Colonic mucosa (tissue), 4 donors: ENCODE data around the gene COPE. TPM values are rescaled to one million over a fixed set of nuclear protein-coding genes. Genes with fewer than 3 reads are reported as not detected.
A peak's percentile ranks its signal among the peaks of the same experiment; 100 is the strongest.
"Not testable (repeated sequence)": the region's sequence is repeated elsewhere in the genome, so short reads cannot be mapped to it uniquely, and the experiment has no call there.

ENCODE experiments used
- DNase-seq: peaks from one replicate; pipeline ENCODE4 v3.0.0-alpha.2; 2020
- H3K27ac ChIP-seq: fragments of 200-600 bp; one replicate; pipeline ENCODE4 v1.8.0; 2021
- H3K27me3 ChIP-seq: fragments of 200-600 bp; one replicate; pipeline ENCODE4 v1.8.0; 2021
- H3K36me3 ChIP-seq: fragments of 200-600 bp; one replicate; pipeline ENCODE4 v1.8.0; 2021
- H3K4me1 ChIP-seq: fragments of 200-600 bp; one replicate; pipeline ENCODE4 v1.8.0; 2021; ENCODE audit warnings: mild to moderate bottlenecking
- H3K4me3 ChIP-seq: fragments of 200-600 bp; one replicate; pipeline ENCODE4 v1.8.0; 2021
- H3K9ac ChIP-seq, 2 donors: one replicate each; pipeline ENCODE4 v1.7.0; 2013; ENCODE audit warnings: control low read depth in 2 of 2, low read depth in 2 of 2, low read length in 2 of 2
- H3K9me3 ChIP-seq: fragments of 200-600 bp; one replicate; pipeline ENCODE4 v1.8.0; 2021
- intact Hi-C: fragments of 100-400 bp; cut with DNase I; formaldehyde crosslinking; loops from one replicate; pipeline ENCODE4 v1.14.1; 2022
- total RNA-seq, 2 donors: library from RNA; stranded (reverse); fragmentation: NEBNext Ultra II Directional in 1 of 2; extraction: Animal tissue kit (Norgen Biotek cat#: 25700) in 1 of 2; gene quantifications; one replicate each; pipeline ENCODE4 v1.2.1, GENCODE V29; 2021
- TF ChIP-seq, protein P1 (sequence below): fragments of 200-600 bp; IDR thresholded peaks from one replicate; pipeline ENCODE4 v1.8.0; 2022; ENCODE audit warnings: antibody characterized with exemption, mild to moderate bottlenecking
- donor health status: healthy.
- donor health status: DM: no; HTN: no; CAD: no.
- donor health status: DM: no; HTN: no; CAD: no.

Gene COPE
- total RNA-seq, 2 donors from 2014 or later = 218 to 295 TPM

DNA sequence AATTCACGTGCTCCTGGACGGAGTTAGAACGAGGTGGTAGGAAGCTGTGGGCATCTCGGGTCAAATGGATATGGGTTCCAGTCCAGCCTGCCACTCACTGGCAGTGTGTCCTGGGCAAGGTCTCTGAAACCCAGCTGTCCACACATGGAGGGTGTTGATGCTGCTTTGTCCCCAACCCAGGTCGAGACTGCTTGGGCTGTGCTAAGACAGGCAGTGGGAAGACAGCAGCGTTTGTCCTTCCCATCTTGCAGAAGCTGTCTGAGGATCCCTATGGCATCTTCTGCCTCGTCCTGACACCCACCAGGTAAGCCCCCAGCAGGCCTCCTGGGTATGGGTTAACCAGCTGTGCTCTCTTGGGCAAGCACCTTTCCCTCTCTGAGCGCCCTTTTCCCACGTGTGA is 1.2 kb upstream of the COPE start:
- Histone ChIP-seq H3K27me3 (no peaks in the 10 kb centered on the region), H3K4me1 (peaks cover 14% of the 10 kb centered on the region), H3K36me3 (no peaks in the 10 kb centered on the region), H3K4me3 (peak overlapping the region; percentile 97), H3K9me3 (no peaks in the 10 kb centered on the region), H3K27ac (no peak overlapping the region), H3K9ac (peak overlapping the region; percentile 70 to 88)
- TF ChIP-seq, protein P1, sequence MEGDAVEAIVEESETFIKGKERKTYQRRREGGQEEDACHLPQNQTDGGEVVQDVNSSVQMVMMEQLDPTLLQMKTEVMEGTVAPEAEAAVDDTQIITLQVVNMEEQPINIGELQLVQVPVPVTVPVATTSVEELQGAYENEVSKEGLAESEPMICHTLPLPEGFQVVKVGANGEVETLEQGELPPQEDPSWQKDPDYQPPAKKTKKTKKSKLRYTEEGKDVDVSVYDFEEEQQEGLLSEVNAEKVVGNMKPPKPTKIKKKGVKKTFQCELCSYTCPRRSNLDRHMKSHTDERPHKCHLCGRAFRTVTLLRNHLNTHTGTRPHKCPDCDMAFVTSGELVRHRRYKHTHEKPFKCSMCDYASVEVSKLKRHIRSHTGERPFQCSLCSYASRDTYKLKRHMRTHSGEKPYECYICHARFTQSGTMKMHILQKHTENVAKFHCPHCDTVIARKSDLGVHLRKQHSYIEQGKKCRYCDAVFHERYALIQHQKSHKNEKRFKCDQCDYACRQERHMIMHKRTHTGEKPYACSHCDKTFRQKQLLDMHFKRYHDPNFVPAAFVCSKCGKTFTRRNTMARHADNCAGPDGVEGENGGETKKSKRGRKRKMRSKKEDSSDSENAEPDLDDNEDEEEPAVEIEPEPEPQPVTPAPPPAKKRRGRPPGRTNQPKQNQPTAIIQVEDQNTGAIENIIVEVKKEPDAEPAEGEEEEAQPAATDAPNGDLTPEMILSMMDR = no peak
- intact Hi-C loops = no loop called here
- no peak for DNase-seq

DNA sequence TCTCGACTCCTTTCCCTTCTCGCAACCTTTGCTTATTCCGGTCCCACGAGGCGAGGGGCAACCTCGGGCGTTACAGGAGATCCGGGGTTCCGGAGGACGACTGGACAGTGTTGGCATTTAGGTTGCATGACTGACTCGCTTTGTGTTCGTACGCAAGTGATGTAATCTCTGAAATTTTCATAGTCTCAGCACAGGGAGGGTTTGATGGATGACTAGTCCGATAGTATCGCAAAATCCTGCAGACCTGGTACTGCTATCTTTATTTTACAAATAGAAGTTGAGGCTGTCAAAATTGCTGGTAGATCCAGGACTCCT is 670 bp upstream of the COPE start:
- no peaks in the 10 kb centered on the region for H3K9me3 ChIP-seq
- intact Hi-C loops = no loop called here
- TF ChIP-seq, protein P1 = no peak

DNA sequence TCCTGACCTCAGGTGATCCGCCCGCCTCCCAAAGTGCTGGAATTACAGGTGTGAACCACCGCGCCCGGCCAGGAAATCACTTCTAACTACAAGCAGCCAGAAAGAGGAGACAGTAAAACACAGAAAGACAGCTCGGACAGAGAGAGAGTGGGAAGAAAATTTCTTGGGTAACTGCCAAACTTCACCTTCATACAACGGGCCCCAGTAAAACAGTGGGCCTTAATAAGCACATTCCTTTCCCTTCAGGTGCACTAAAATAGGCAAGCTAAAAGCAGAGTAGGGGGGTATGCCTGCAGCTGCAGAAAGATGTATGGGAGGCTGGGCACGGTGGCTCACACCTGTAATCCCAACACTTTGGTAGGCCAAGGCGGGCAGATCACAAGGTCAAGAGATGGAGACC is 1.6 kb downstream of the COPE start:
- not testable (repeated sequence) for H3K9ac ChIP-seq

More for the DNA sequence above, 670 bp upstream of the COPE start:
- Histone ChIP-seq H3K36me3 (no peaks in the 10 kb centered on the region), H3K9ac (peak overlapping the region; percentile 70 to 88), H3K27me3 (no peaks in the 10 kb centered on the region), H3K4me1 (peaks cover 14% of the 10 kb centered on the region), H3K27ac (peak overlapping the region; percentile 28), H3K4me3 (peak overlapping the region; percentile 97)
- no peak for DNase-seq

DNA sequence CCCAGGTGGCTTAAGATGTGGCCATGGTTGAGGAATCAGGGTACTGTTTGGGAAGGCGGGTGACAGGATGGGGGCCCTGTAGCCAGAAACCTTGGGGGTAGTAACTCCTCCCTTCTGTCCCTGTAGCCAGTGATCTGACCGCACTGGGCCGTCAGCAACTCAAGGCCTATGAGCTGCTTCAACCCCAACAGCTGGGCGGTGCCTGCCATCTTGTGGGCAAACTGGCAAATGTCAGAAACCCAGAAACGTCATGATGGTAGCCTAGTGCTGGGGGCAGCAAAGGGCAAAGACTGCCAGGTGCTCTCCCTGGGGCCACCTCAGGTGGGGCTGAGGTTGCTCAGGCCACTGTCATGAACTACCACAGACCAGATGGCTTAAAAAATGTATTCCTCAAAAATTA is 3.5 kb downstream of the COPE start:
- no peak overlapping the region for H3K9ac ChIP-seq
- DNase-seq = peak; percentile 51
- TF ChIP-seq, protein P1 = no peak
- intact Hi-C loops = no loop called here
- H3K4me1 ChIP-seq = peaks cover 14% of the 10 kb centered on the region
- H3K36me3 ChIP-seq = no peaks in the 10 kb centered on the region
- no peaks in the 10 kb centered on the region for H3K27me3 ChIP-seq
- no peak overlapping the region for H3K4me3 ChIP-seq
- no peaks in the 10 kb centered on the region for H3K9me3 ChIP-seq
- no peak overlapping the region for H3K27ac ChIP-seq

More for the DNA sequence above, 1.6 kb downstream of the COPE start:
- DNase-seq, H3K27me3 ChIP-seq, intact Hi-C loops, H3K36me3 ChIP-seq, H3K27ac ChIP-seq, H3K9me3 ChIP-seq: not testable (repeated sequence)
- H3K4me1 ChIP-seq = peaks cover 14% of the 10 kb centered on the region
- H3K4me3 ChIP-seq = peak overlapping the region; percentile 97

DNA sequence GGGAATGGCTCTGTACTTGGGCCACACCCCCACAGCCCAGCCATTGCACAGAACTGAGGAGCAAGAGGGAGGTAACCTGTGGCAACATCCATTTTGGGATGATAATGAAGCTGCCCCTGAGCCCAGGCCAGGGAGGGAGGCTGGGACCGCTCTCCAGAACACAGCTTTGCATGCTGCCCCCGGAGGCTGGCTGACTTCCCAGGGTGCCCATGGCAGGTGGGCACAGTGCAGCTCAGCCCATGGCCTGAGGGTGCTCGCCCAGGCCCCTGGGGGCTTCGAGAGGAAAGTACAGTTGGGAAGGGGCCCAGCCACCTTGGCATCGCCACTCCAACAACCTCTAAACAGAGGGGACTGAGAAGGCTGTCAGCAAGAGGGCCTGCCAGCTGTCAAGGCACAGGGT is 5.7 kb downstream of the COPE start:
- Histone ChIP-seq H3K27ac (no peak overlapping the region), H3K4me3 (no peak overlapping the region), H3K27me3 (no peaks in the 10 kb centered on the region), H3K9me3 (no peaks in the 10 kb centered on the region), H3K4me1 (peaks cover 9% of the 10 kb centered on the region), H3K9ac (no peak overlapping the region), H3K36me3 (no peaks in the 10 kb centered on the region)
- intact Hi-C loops = no loop called here
- no peak for DNase-seq
- TF ChIP-seq, protein P1 = no peak

DNA sequence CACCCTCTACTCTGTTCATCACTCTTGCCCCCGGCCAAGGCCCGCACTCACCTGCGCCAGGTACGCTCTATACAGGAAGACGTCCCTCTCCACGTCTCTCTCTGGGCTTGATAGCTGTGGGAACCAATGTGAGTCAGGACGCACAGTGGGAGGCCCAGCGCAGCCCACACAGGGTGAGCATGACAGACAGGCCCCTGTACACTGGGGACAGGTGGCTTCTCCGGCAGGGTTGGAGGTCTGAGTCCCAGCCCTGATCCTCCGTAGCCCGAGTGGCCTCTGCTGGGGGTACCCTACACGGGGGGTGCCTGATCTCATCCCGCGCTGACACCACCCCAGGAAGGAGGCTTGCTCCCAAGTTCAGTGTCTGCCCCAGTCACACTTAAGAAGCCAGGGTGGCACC is 6.3 kb downstream of the COPE start:
- no peaks in the 10 kb centered on the region for H3K27me3 ChIP-seq
- TF ChIP-seq, protein P1 = no peak
- DNase-seq = no peak
- H3K36me3 ChIP-seq = no peaks in the 10 kb centered on the region
- no peaks in the 10 kb centered on the region for H3K9me3 ChIP-seq
- H3K4me3 ChIP-seq = no peak overlapping the region
- peaks cover 5% of the 10 kb centered on the region for H3K4me1 ChIP-seq
- H3K27ac ChIP-seq = no peak overlapping the region
- no peak overlapping the region for H3K9ac ChIP-seq
- intact Hi-C loops = no loop called here
